IPS-11a (cell line): Measurements from ENCODE around the gene TDRD10.

Experiments used
- H3K4me3 ChIP-seq: one replicate; pipeline ENCODE4 v1.5.1; 2013; ENCODE audit warnings: low read depth, low read length, control low read depth

Gene TDRD10

DNA sequence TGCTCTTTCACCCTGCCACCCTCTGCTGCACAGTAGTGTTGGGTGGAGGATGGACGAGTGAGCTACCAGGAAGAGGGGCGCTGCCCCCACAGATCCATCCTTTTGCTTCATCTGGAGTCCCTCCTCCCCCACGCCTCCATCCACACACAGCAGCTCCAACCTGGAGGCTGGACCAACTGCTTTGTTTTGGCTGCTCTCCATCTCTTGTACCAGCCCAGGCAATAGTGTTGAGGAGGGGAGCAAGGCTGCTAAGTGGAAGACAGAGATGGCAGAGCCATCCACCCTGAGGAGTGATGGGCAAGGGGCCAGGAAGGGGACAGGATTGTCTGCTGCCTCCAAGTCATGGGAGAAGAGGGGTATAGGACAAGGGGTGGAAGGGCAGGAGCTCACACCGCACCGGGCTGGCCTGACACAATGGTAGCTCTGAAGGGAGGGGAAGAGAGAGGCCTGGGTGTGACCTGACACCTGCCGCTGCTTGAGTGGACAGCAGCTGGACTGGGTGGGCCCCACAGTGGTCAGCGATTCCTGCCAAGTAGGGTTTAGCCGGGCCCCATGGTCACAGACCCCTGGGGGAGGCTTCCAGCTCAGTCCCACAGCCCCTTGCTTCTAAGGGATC, 74.0 kb downstream of the TDRD10 start:
- H3K4me3 ChIP-seq, result no peak overlapping the region

DNA sequence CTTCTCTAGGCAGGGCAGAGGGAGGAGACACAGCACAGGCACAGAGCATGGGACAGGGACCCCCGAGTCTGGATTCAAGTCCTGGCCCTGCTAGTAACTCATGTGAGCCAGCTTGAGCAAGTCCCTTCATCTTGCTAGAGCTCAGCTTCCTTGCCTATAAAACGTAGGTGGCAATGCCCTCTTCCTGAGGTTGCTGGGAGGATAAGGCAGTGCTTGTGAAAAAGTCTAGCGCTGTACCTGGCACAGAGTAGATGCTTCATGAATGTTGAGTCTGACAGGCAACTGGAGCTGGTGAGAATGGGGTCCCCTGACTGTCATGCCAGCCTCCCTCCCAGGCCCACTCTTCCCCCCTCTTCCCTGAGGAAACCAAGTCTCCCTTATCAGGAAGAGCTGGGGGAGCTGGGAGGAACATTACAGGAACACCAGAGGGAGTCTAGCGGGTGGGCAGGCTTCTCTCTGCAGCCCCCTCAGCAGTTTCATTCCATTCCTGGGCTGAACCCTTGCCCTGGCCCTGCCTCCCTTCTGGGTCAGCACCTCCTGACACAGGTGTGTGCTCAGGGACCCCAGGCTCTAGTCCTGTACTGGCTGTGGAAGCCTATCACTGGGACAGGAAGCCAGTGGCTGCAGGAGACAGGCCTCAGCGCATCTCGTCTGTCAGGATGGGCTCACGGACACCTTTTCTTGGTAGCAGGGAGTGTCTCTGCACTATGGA, 75.5 kb downstream of the TDRD10 start:
- no peak overlapping the region for H3K4me3 ChIP-seq

DNA sequence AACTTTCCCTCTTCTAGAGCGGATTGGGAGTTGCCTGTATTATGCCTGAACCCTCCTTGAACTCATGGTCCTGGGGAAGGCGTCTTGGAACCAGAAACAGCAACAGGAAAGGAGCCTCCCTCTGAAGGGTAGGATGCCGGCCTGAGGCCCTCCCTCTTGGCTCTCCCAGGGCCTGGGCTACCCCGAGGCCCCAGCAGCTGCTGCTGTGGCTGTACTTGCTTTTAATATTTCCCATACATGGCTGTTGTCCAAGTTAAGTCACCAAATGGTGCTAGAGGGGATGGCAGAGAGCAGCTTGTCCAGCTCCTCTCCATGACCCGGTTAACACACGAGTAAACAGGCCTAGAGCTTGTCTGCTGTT, 76.0 kb downstream of the TDRD10 start:
- H3K4me3 ChIP-seq, result no peak overlapping the region

DNA sequence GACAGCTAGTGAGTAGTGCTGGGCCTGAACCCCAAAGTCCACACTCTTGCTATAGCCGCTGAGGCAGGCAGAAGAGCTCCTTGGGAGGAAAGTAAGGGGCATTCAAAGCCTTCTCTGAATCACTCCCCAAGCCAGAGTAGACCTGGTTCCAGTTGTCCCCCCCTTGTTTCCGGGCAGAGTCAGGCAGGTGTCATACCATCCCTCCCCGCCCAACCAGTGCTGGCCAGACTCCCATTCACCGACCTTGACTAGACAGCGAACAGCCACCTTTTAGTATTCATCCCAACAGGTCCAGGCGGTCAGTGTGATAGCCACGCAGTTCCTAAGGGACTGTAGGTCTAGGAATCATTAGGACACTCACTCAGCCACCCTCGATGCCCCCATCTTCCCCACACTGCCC, 77.4 kb downstream of the TDRD10 start:
- H3K4me3 ChIP-seq, result no peak overlapping the region

DNA sequence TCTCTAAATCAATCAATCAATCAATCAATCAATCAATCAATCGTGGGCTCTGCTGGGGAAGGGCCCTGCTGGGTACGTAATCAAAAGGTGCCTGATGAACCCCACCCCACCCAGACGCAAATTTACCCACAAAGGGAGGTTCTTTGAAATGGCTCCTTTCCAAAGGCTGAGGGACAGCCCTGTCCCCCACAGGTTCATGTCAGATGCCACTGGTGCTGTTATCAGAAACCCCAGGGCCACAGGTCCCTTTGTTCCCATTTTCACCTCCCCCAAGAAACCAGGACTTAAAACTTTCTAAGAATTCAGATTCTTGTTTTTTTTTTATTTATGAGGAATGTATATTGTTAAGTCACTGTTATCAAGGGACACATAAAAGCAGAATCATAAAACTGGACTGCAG, 79.7 kb downstream of the TDRD10 start:
- no peak overlapping the region for H3K4me3 ChIP-seq

DNA sequence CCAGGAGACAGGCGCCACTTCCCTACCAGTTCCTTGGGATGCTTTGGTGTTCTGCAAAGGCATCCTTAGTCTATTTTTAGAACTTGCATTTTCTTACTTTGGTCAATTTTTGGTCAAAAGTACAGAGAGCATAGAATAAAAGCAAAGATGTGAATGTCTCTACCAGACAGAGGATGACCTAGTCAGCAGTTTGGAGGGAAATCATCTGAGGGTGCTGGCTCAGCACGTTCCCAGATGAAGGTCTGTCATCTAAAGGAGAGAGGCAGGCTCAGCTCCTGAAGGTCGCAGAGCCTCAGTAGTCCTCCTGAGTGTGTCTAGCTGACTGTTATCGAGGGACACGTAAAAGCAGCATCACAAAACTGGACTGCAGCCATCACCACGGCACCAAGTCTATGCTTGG, 80.9 kb downstream of the TDRD10 start:
- H3K4me3 ChIP-seq, result no peak overlapping the region

DNA sequence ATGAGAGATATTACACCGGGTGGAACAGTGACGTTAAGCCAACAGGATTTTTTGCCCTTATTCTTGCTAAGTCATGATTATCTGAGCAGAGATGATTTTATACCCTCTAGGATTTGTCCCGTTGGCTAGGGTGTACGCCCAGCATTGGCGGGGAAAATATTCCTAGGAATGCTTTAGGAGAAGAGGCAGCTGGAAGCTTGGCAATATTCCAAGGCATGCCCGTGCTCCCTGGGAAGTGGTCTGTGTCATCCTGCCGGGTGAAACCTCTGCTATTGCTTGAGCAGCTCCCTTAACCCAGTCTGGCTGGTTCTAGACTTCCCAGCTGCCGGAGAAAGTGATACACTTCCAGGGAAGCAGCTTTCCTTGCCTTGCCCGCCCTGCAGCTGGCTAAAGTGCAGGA, 81.8 kb downstream of the TDRD10 start:
- no peak overlapping the region for H3K4me3 ChIP-seq

DNA sequence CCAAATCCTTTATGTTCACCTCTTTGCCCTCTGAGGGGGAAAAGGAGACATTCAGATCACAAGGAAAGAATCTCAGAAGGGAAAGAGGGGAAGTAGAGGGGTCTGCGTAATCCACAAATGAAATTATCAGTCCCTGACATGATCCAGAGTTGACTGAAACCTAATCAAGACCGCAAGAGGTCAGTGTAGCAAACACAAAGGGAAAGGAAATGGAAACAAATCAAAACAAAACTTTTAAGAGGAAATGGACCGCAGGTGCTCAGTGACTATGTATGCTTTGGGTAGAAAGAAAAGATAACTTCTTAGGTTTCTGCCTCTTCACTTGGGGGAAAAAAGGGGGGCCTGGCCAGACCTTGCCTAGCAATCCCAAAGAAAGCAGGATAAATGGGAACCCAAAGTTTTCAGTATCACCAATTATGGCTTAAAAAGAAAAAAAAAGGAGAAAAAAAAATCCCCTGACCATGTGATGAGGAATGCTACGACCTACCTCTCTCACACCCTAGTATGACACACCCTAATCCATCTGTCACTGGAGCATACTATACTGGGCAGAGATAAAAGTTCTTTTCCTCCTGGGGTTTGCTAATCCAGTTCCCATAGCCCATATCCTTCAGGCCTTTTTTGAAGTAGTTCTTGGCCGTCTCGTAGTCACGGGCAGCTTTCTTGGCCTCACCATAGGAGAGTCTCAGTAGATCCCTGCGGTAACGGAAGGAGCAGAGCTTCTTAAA, 82.4 kb downstream of the TDRD10 start:
- H3K4me3 ChIP-seq, result no peak overlapping the region

DNA sequence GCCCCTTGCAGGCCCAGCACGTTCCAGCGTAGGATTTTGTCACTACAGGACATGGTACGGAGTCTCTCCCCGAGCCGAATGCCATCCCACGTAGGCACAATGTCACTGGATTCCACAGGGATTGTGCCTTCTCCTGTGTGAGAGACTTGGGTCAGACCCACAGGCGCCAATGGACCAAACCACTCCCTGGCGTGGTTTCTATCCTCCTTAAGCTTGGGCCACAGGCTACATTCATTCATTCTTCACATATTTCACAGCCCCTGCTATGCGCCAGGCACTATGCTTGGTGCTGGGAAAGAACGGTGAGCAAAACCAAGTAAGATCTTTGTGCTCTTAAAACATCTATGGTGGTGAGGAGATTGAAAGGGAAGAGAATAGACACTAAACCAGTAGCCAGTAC, 84.2 kb downstream of the TDRD10 start:
- H3K4me3 ChIP-seq, result no peak overlapping the region

DNA sequence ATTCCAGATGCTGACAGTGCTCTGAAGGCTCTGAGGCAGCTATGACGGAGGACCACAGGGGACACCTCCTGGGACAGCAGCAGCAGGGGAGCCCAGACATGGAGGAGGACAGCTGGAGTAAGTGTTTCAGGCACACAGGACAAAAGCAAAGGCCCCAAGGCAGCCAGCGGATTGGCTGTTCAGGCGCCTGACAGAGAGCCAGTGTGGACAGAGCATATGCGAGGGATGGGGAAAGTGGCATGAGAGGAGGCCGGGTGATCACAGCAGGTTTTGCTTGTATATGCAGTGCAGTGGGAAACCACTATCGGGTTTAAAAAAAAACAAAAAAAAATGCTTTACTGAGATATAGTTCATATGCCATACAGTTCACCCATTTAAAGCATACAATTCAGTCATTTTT, 84.6 kb downstream of the TDRD10 start:
- no peak overlapping the region for H3K4me3 ChIP-seq

DNA sequence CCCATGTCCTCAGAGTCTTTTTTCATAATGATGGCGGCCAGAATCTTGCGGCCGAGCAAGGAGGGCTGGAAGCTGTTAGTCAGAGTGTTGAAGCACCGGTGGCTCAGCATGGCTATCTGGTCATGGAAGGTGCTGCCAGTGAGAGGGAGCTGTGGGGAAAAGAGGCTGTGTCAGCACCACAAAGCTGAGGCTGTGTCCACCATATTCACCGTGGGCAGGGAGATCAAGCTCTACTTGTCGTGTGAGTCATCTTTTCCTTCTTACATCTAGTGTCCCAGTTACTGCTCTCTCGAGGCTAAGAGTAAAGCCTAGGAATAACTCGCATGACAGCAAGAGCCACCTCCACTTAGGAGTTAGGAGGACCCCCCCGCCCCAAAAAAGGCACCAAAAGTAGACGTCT, 87.8 kb downstream of the TDRD10 start:
- H3K4me3 ChIP-seq, result no peak overlapping the region

DNA sequence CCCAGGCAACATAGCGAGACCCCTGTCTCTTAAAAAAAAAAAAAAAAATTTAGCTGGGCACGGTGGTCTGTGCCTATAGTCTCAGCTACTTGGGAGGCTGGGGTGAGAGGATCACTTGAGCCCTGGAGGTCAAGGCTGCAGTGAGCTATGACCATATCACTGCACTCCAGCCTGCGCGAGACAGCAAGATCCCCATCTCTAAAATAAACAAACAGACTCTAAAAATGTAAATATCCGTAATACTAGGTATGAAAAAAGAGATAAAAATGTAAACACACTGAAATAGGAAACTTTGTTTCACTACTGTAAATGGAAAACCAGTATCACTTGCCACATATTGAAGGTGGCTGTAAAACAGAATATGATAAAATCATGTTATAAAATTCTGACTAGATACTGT, 88.7 kb downstream of the TDRD10 start:
- H3K4me3 ChIP-seq, result no peak overlapping the region

DNA sequence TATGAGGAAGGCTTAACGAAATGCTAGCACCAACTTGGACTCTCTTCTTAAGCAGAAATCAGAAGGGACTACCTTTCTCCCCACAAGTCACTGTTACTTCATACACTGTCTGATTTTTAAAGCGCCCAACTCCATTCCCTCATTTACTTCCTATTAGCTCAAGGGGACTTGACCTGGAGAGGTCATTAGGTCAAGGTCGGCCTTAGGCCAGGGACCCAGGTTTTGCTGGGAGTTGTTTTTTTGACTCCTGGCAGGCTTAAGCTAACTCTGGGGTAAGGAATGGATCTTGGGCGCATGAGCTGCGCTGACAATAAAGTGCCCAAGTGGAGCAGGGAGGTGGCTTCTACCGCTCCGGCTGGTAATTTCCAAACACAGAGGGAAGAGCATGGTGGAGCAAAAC, 89.2 kb downstream of the TDRD10 start:
- no peak overlapping the region for H3K4me3 ChIP-seq

DNA sequence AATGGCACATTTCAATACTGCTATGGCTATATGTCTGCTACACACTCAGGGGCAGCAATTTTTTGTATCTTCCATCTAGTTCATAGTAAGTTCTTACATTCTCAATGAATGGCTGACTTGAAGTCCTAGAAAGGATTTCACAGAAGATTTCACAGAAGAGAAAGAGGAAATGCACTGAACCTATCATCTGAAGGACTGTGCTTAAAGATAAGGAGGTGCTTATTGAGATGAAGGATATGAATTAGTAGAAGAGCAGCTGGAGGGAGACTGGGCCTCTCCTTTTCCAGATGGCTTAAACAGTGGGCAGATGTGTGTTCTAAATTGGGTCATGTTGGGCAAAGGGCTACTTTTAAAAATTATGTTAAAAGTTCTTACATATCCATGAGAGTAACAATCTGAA, 91.4 kb downstream of the TDRD10 start:
- H3K4me3 ChIP-seq, result no peak overlapping the region

DNA sequence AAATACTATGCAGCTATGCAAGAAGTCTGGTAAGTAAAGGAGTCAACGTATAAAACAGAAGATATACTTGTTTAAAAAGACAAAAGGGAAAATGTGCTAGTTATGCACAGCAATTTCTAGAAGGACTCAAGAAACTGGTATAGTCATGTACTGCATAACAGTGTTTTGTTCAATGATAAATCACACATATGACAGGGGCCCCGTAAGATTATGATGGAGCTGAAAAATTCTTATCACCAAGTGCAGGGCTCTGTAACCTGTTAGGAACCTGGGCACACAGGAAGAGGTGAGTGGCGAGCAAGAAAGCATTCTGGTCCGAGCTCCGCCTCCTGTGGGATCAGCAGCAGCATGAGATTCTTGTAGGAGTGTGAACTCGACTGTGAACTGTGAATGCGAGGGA, 92.8 kb downstream of the TDRD10 start:
- H3K4me3 ChIP-seq, result no peak overlapping the region

DNA sequence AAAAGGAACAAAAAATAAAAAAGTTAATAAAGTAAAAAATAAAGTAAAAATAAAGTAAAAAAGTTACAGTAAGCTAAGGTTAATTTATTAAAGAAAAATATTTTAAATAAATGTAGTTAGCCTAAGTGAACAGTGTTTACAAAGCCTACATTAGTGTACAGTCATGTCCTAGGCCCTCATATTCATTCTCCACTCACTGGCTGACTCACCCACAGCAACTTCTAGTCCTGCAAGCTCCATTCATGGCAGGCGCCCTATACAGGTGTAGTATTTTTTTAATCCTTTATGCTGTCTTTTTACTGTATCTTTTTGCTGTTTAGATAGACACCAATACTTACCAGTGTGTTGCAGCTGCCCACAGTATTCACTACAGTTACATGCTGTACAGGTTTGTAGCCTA, 93.6 kb downstream of the TDRD10 start:
- no peak overlapping the region for H3K4me3 ChIP-seq
